ENCODE measurements around the gene GLG1.
"Not testable (repeated sequence)": the region's sequence is repeated elsewhere in the genome, so short reads cannot be mapped to it uniquely, and the experiment has no call there.

Gene GLG1

DNA sequence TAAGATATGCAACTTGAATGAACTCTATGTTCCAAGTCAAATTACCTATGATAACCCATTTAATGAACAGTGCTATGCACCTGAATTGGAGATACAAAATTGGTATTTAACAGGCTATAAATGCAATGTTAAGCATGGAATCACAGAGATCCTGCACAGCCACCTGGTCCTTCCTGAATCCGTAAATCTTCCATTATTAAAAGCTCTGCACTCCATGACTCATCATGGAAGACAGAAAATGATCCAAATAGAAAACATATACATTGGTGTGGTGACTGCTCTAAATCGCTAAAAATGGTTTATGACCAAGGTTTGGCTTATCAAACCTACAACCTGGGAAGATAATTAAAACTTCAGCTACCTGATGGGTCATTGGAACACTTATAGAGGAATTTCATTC, 45.3 kb downstream of the GLG1 start:
- no peak for DNase-seq (ENCODE audit: low read depth, low spot score)
- ChIA-PET CTCF (interaction anchor here (0.9 to 1.1 kb wide), 2 partner anchors 9 to 21 kb away, joined by 3 read pairs; no protein-coding TSS in a partner anchor), POLR2A (interaction anchor here (1.2 kb wide), 1 partner anchor 45 kb away, joined by 4 read pairs; the partner anchor contains the start of gene GLG1)
- no peak overlapping the region for H3K4me3 ChIP-seq (ENCODE audit: low read depth, low read length)
- TF ChIP-seq, protein P1, sequence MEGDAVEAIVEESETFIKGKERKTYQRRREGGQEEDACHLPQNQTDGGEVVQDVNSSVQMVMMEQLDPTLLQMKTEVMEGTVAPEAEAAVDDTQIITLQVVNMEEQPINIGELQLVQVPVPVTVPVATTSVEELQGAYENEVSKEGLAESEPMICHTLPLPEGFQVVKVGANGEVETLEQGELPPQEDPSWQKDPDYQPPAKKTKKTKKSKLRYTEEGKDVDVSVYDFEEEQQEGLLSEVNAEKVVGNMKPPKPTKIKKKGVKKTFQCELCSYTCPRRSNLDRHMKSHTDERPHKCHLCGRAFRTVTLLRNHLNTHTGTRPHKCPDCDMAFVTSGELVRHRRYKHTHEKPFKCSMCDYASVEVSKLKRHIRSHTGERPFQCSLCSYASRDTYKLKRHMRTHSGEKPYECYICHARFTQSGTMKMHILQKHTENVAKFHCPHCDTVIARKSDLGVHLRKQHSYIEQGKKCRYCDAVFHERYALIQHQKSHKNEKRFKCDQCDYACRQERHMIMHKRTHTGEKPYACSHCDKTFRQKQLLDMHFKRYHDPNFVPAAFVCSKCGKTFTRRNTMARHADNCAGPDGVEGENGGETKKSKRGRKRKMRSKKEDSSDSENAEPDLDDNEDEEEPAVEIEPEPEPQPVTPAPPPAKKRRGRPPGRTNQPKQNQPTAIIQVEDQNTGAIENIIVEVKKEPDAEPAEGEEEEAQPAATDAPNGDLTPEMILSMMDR (IDR thresholded peaks at IDR 0.05; ENCODE audit: insufficient read depth, low read length, missing control alignments), result no peak

DNA sequence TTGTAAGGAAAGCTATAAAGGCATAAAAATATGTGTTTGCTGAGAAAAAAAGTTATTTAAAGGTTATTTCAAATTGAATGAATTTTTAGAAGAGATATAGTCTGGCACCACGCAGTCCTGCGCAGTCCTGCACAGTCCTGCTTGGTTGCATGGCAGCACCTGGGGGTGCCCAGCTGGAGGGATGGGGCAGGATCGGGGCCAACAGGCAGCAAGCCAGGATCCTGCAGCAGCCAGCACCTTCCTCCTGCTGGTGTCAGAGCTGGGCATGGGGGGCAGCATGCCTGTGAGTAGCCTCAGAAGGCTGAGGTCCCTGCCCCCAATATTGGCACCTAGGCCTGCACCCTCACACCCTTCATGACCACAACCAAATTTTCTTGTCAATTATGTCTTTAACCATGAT, 46.0 kb downstream of the GLG1 start:
- TF ChIP-seq, protein P1 (IDR thresholded peaks at IDR 0.05; ENCODE audit: insufficient read depth, low read length, missing control alignments), result no peak
- H3K4me3 ChIP-seq (ENCODE audit: low read depth, low read length), result no peak overlapping the region
- ChIA-PET CTCF (interaction anchor here (0.9 kb wide), 1 partner anchor 10 kb away, joined by 3 read pairs; no protein-coding TSS in a partner anchor), POLR2A (interaction anchor here (1.2 kb wide), 1 partner anchor 46 kb away, joined by 4 read pairs; the partner anchor contains the start of gene GLG1)
- no peak for DNase-seq (ENCODE audit: low read depth, low spot score)

DNA sequence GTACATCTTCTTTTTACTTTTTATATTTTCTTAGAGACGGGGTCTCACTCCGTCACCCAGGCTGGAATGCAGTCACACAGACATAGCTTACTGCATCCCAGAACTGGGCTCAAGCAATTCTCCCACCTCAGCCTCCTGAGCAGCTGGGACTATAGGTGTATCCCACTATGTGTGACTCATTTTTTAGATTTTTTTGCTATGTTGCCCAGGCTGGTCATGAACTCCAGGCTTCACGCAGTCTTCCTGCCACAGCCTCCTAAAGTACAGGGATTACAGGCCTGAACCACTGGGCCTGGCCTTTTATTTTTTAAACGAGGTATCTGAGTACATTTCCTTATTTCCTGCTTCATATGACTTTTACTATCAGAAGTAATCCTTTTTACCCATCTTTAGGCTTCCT, 48.0 kb downstream of the GLG1 start:
- TF ChIP-seq, protein P1 (IDR thresholded peaks at IDR 0.05; ENCODE audit: insufficient read depth, low read length, missing control alignments), result no peak
- CTCF ChIA-PET, result no interaction called here
- POLR2A ChIA-PET, result no interaction called here
- no peak for DNase-seq (ENCODE audit: low read depth, low spot score)
- H3K4me3 ChIP-seq (ENCODE audit: low read depth, low read length), result no peak overlapping the region

DNA sequence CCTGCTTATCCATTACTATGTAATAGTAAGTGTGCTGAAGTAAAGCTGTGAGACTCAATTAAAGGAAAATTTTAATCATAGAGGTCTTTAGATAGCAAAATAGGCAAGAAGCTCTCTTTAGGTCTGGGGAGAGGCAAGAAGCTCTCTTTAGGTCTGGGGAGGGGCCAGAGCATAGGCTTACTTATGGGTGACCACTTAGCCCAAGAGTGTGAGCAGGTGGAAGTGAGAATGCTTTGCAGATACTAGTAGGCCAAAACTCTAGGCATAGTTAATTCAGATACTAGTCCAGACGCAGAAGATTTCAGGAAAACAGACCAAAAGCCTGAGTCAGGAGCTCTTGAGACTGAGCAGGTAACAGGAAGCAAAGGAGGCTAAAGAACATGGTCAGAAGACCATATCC, 49.6 kb downstream of the GLG1 start:
- DNase-seq (ENCODE audit: low read depth, low spot score), result no peak
- TF ChIP-seq, protein P1 (IDR thresholded peaks at IDR 0.05; ENCODE audit: insufficient read depth, low read length, missing control alignments), result no peak
- CTCF ChIA-PET, result interaction anchor here (1.2 to 1.4 kb wide), 3 partner anchors 21 to 67 kb away, joined by 3 to 5 read pairs (median 4); no protein-coding TSS in a partner anchor
- no peak overlapping the region for H3K4me3 ChIP-seq (ENCODE audit: low read depth, low read length)
- POLR2A ChIA-PET, result no interaction called here

DNA sequence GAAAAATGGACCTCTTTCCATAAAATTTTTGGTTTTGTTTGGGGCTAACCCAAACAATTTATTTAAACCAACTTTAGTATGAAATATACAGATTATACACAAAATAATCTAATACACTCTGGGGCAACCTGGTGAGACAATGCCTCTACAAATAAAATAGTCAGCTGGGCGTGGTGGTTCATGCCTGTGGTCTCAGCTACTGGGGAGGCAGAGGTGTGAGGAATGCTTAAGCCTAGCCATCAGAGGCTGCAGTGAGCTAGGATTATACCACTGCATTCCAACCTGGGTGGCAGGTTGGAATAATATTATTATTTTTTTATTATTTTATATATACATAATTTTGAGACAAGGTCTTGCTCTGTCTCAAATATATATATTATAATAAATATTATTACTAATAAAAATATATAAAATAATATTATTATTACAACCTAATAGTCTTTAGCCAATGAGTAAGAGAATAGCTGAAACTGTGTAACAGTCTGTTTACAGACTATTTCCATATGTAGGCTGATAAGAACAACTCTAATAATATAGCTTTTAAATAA, 50.5 kb downstream of the GLG1 start:
- H3K4me3 ChIP-seq (ENCODE audit: low read depth, low read length), result no peak overlapping the region
- DNase-seq (ENCODE audit: low read depth, low spot score), result no peak
- CTCF ChIA-PET, result interaction anchor here (1.2 to 1.4 kb wide), 3 partner anchors 22 to 68 kb away, joined by 3 to 5 read pairs (median 4); no protein-coding TSS in a partner anchor
- POLR2A ChIA-PET, result no interaction called here
- TF ChIP-seq, protein P1 (IDR thresholded peaks at IDR 0.05; ENCODE audit: insufficient read depth, low read length, missing control alignments), result no peak

DNA sequence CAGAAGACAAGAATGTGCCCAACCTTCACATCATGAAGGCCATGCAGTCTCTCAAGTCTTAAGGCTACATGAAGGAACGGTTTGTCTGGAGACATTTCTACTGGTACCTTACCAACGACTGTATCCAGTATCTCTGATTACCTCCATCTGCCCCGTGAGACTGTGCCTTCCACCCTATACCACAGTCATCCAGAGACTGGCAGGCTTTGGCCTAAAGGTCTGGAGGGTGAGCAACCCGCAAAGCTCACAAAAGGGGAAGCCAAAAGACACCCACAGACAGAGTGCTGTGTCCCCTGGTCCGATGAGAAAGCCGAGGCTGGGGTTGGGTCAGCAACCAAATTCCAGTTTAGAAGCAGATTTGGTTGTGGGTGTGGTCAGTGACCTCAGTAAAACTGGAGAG, 54.6 kb downstream of the GLG1 start:
- not testable (repeated sequence) for DNase-seq (ENCODE audit: low read depth, low spot score)

DNA sequence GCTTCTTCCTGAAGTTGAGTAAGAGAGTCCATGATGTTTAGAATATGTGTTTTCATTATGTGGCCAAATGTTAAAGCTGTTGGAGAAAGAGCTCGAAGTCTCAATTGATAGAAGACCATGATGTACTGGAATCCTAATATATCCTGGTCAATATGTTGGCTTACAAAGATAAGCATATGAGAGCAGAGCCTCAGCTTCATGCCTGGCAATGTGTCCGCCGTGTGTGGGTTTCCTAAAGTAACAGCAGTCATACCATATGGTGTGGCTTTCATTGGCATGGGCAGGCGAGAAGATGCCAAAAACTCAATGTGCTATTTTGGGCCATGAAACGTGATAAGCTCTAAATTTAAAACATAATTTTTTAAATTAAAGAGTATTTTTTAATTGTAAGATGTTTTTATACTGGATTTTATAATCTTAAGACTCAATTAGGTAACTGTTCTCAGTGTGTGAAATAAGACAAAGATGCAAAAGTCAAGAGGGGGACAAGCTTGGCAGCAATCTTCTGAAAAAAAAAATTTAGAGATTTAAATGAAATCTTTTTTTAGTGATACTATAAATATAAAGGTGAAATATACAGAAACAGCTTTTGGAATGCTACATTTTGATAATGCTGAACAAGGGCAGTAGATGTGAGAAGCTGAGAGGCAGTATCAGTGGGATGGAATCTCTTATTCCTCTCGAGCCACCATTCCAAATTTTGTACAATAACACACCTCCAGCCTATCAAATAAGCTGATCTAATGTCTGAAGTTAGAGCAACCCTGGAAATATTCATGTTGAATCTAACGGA, 56.5 kb downstream of the GLG1 start:
- H3K4me3 ChIP-seq (ENCODE audit: low read depth, low read length); POLR2A ChIA-PET; CTCF ChIA-PET; DNase-seq (ENCODE audit: low read depth, low spot score): not testable (repeated sequence)

More for the DNA sequence above, 54.6 kb downstream of the GLG1 start:
- POLR2A ChIA-PET; H3K4me3 ChIP-seq (ENCODE audit: low read depth, low read length); CTCF ChIA-PET: not testable (repeated sequence)

DNA sequence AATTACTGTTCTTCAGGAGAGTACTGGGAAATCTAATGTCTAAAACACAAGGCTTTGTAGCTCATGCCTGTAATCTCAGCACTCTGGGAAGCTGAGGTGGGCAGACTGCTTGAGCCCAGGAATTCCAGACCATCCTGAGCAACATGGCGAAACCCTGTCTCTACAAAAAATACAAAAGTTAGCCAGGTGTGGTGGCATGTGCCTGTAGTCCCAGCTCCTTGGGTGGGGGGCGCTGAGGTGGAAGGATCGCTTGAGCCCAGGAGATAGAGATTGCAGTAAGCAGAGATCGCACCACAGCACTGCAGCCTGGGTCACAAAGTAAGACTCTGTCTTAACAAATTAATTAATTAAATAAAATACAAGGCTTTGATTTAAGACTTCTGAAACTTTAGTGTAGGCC, 60.8 kb downstream of the GLG1 start:
- CTCF ChIA-PET; POLR2A ChIA-PET; H3K4me3 ChIP-seq (ENCODE audit: low read depth, low read length); DNase-seq (ENCODE audit: low read depth, low spot score): not testable (repeated sequence)

DNA sequence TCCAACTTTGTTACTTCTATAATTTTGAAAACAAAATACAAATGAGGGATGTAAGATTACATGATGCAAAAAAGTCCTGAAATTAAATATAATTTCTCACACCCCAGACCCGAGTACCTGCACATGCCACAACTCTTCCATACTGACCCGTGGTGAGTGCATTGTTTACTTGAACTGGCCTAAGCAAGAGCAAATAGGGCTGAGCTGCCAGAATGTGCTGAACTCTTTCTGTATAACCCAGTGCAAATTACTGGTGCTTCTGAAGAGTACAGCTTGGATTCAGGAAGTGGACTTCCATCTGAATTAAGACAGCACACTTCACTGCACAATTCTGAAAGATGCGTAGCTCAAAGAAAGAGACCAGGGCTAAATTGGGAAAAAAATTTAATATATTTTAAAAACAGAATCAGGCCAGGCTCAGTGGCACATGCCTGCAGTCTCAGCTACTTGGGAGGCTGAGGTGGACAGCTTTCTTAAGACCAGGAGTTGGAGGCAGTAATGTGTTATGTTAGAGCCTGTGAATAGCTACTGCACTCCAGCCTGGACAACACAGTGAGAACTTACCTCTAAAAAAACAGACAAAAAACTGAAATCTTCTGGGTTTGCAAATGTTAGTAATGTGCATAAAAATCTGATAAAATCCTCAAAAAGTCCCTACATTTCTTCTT, 63.9 kb downstream of the GLG1 start:
- DNase-seq (ENCODE audit: low read depth, low spot score); CTCF ChIA-PET; POLR2A ChIA-PET; H3K4me3 ChIP-seq (ENCODE audit: low read depth, low read length): not testable (repeated sequence)

DNA sequence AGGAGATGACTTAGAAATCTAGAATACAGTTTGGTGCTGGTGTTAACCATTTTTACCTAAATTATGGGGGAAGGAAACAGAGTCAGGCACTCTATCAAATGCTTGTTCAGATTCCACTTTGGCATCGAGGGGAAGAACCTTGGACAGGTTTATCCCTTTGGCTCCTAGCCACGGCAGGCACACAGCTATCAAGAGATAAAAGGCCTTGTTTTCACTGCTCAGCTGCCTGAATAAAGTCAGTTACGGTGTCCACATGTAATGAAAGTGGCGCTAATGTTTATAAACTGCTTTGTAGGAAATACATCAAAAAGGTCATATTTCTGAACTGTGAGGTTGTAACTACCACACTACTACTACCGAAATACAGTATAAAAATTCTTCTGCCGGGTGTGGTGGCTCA, 66.3 kb downstream of the GLG1 start:
- DNase-seq (ENCODE audit: low read depth, low spot score); CTCF ChIA-PET; POLR2A ChIA-PET; H3K4me3 ChIP-seq (ENCODE audit: low read depth, low read length): not testable (repeated sequence)
